Glomerular visceral epithelial cell (primary cell): ENCODE measurements around the gene TMEM79.

ENCODE experiments used
- DNase-seq: peaks from one replicate; pipeline ENCODE4 v3.0.0-alpha.2; 2016; ENCODE audit errors: extremely low spot score

TMEM79 gene

GRCh38 chr1:156263288-156263655 lies 20.9 kb upstream of the TMEM79 start:
- no peak for DNase-seq

GRCh38 chr1:156266051-156266450 lies 18.1 kb upstream of the TMEM79 start:
- DNase-seq, result no peak

GRCh38 chr1:156268336-156268735 lies 15.8 kb upstream of the TMEM79 start:
- DNase-seq, result no peak

- DNase-seq, result no peak
Observed at GRCh38 chr1:156270314-156270713, 13.8 kb upstream of the TMEM79 start.

GRCh38 chr1:156276532-156276931 lies 7.6 kb upstream of the TMEM79 start:
- DNase-seq, result no peak

- DNase-seq, result no peak
Observed at GRCh38 chr1:156276966-156277381, 7.2 kb upstream of the TMEM79 start.

- no peak for DNase-seq
Observed at GRCh38 chr1:156279837-156280236, 4.3 kb upstream of the TMEM79 start.

- no peak for DNase-seq
Observed at GRCh38 chr1:156281281-156281680, 2.8 kb upstream of the TMEM79 start.

GRCh38 chr1:156281693-156282478 lies 2.2 kb upstream of the TMEM79 start:
- peak; percentile 52 for DNase-seq

GRCh38 chr1:156282479-156283222 lies 1.5 kb upstream of the TMEM79 start, which contains the start of gene SMG5:
Gene SMG5 (minus strand): TSS chr1:156282825. CDS start chr1:156282680, 145 bp downstream.
- DNase-seq, result peak; percentile 98

GRCh38 chr1:156283521-156283920 lies 604 bp upstream of the TMEM79 start:
- DNase-seq, result no peak

- DNase-seq, result no peak
Observed at GRCh38 chr1:156284757-156285156, 632 bp downstream of the TMEM79 start.

GRCh38 chr1:156285437-156285836 lies 1.3 kb downstream of the TMEM79 start:
- no peak for DNase-seq

- DNase-seq, result no peak
Observed at GRCh38 chr1:156286061-156286460, 1.9 kb downstream of the TMEM79 start.

- no peak for DNase-seq
Observed at GRCh38 chr1:156289857-156290256, 5.7 kb downstream of the TMEM79 start.

GRCh38 chr1:156291226-156292061 lies 7.3 kb downstream of the TMEM79 start:
- peak; percentile 75 for DNase-seq

- DNase-seq, result no peak
Observed at GRCh38 chr1:156293098-156293434, 8.9 kb downstream of the TMEM79 start.

GRCh38 chr1:156293895-156294294 lies 9.8 kb downstream of the TMEM79 start:
- no peak for DNase-seq

- DNase-seq, result peak; percentile 47
Observed at GRCh38 chr1:156295391-156295947, 11.3 kb downstream of the TMEM79 start, which contains the start of gene GLMP. Gene GLMP (minus strand): TSS chr1:156295679. CDS start chr1:156295645, 34 bp downstream.

- no peak for DNase-seq
Observed at GRCh38 chr1:156298852-156299357, 14.8 kb downstream of the TMEM79 start, which contains the start of gene VHLL. Gene VHLL (minus strand): TSS chr1:156299307. CDS start chr1:156299189, 118 bp downstream.

- DNase-seq, result no peak
Observed at GRCh38 chr1:156303241-156303640, 19.1 kb downstream of the TMEM79 start.
